GM18868 (cell line): ENCODE measurements around the gene CARNS1.

ENCODE experiments used
- ATAC-seq: cut with Tn5 transposase; IDR thresholded peaks from one replicate; pipeline ENCODE4 v1.9.1; 2021; ENCODE audit warnings: mild to moderate bottlenecking, moderate library complexity; ENCODE audit not compliant: unreplicated experiment

Gene CARNS1

GRCh38 chr11:67428052-67429001 is 12.8 kb downstream of the CARNS1 start, which contains the start of gene RPS6KB2:
Gene RPS6KB2 (plus strand): TSS chr11:67428494. CDS start chr11:67428546, 52 bp downstream.
- peak; percentile 76 for ATAC-seq

GRCh38 chr11:67429038-67429668 is 13.7 kb downstream of the CARNS1 start:
- ATAC-seq: no peak

- ATAC-seq: no peak
Observed at GRCh38 chr11:67429722-67430121, 14.2 kb downstream of the CARNS1 start.

- ATAC-seq: no peak
Observed at GRCh38 chr11:67431346-67432249, 16.1 kb downstream of the CARNS1 start.

- ATAC-seq: no peak
Observed at GRCh38 chr11:67432655-67433349, 17.3 kb downstream of the CARNS1 start.

GRCh38 chr11:67433536-67434394 is 18.3 kb downstream of the CARNS1 start:
- no peak for ATAC-seq

- ATAC-seq: no peak
Observed at GRCh38 chr11:67434395-67434881, 19.0 kb downstream of the CARNS1 start.

GRCh38 chr11:67435031-67435726 is 19.7 kb downstream of the CARNS1 start:
- ATAC-seq: no peak

GRCh38 chr11:67435727-67436458 is 20.4 kb downstream of the CARNS1 start:
- no peak for ATAC-seq

- ATAC-seq: no peak
Observed at GRCh38 chr11:67436459-67437081, 21.1 kb downstream of the CARNS1 start.

- ATAC-seq: no peak
Observed at GRCh38 chr11:67437082-67437808, 21.8 kb downstream of the CARNS1 start, which contains the start of gene PTPRCAP. Gene PTPRCAP (minus strand): TSS chr11:67437682. CDS start chr11:67437619, 63 bp downstream.

- no peak for ATAC-seq
Observed at GRCh38 chr11:67437809-67438157, 22.3 kb downstream of the CARNS1 start.

- no peak for ATAC-seq
Observed at GRCh38 chr11:67438158-67438902, 22.9 kb downstream of the CARNS1 start.

- no peak for ATAC-seq
Observed at GRCh38 chr11:67439321-67440228, 24.1 kb downstream of the CARNS1 start.
